GM18907 (cell line): ENCODE results near the gene MLH3.
"Not testable (repeated sequence)": the region's sequence is repeated elsewhere in the genome, so short reads cannot be mapped to it uniquely, and the experiment has no call there.

Source experiments
- ATAC-seq: cut with Tn5 transposase; IDR thresholded peaks from one replicate; pipeline ENCODE4 v1.9.1; 2021; ENCODE audit warnings: mild to moderate bottlenecking, moderate library complexity; ENCODE audit not compliant: unreplicated experiment

MLH3 gene

DNA sequence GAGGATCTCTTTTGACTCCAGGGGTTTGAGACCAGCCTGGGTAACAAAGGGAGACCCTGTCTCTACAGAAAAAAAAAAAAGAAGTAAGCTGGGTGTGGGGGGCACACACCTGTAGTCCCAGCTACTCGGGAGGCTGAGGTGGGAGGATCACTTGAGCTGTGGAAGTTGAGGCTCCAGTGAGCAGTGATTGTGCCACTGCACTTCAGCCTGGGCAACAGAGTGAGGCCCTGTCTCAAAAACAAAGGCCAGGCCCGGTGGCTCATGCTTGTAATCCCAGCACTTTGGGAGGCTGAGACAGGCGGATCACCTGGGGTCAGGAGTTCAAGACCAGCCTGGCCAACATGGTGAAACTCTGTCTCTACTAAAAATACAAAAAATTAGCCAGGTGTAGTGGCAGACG, 16.5 kb upstream of the MLH3 start:
- ATAC-seq: not testable (repeated sequence)

DNA sequence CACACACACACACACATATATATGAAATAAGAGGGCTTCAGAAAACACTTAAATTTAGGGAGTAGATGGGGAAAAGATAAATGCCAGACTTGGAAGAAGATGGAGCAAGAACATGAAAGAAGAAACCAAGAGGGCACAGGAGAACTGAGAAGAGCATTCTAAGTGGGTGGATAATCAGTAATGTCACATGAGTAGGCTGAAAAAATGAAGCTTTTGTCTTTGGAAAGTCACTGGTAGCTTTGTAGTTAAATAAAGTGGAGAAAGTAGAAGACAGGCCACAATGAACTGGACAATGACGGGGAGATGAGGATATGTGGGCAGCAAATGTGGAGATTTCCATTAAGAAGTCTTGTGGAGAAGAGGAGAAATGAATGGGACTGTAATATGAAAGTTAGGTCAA, 15.9 kb upstream of the MLH3 start:
- ATAC-seq: no peak

DNA sequence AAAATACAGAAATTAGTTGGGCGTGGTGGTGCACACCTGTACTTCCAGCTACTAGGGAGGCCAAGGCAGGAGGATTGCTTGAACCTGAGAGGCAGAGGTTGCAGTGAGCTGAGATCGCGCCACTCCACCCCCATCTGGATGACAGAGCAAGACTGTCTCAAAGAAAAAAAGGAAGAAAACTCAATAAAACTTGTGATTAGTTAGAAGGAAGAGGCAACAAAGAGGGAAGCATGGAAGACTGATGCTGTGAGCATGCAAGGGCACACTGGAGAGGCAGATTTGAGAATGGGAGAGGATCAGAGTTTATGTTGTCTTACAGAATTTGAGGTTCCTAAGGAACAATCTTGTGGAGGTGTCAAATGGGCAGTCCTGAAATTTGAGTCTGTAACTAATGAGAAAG, 15.4 kb upstream of the MLH3 start:
- no peak for ATAC-seq

DNA sequence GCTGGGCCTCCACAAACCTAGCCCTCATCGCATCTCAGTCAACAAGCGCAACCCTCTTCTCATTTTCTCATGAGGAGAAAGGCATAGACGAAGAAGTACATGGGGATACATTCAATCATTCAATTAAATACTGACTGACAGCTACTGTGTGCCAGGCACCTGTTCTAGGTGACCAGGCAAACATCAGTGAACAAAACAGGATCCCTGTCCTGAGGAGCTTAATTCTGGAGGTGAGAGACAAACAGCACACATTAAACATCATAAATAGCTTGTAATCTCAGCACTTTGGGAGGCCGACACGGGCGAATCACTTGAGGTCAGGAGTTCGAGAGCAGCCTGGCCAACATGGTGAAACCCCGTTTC, 12.9 kb upstream of the MLH3 start:
- ATAC-seq: no peak

DNA sequence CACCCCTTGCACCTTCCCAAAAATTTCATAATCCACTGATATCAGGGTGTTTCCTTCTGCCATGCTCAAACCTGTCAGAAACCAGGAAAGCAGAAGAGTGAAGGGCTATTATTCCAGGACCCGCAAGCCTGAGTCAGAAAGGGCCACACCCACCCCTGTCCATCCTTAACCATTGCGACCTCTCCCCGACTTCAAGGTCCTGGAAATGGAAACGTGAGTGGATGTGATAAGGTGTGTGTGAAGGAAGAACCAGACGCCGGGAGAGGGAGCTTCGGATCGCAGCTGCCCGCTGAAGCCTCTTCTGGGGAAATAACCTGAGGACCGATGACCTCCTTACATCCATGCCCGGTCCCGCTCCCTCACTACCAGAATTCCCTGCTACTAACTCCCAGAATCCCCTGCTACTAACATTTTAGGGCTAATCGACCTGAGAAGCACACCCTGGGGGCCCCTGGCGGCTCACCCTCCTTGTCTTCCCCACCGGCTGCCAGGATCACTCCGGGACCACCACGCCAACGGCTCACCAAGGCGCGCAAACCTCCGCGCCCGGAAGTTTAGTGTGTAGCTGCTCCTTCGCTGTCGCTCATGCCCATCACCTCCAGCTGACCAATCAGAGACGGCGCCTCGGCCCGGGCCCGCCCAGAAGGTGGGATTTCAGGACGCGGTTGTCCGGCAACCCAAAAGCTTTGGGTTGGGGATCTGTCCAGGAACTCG, 12.4 kb upstream of the MLH3 start, which contains the start of gene ACYP1:
Gene ACYP1, minus strand, starts transcription at position 534 of the 714 bp plus-strand sequence. Its CDS starts 471 bp downstream, at position 63.
- peak; percentile 94 for ATAC-seq

DNA sequence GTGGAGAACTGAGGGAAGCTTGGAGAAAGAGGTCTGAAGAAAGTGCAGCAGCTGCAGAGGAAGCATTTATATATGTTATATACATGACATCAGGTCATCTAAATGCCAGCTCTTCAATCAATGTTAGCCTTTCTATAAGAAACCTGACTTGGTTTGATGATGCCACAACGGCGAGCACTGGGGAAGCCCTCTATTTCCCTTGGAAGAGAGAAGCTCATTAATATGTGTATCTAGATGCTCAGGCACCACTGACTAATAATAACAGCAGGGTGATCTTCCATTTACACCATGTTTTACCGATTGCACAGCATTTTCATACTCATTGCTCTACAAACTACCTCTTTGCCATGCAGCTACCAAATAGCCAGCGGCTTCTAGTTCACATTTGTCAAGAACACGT, 11.7 kb upstream of the MLH3 start:
- no peak for ATAC-seq

DNA sequence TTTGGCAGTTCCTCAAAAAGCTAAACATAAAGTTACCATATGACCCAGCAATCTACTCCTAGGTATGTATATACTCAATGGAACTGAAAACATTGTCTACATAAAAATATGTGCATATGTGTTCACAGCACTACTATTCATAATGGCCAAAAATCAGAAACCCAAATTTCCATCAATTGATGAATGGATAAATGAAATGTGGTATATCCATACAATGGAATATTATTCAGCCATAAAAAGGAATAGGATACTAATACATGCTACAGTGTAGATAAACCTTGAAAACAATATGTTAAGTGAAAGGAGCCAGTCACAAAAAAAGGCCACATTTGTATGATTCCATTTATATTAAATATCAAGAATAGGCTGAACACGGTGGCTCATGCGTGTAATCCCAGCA, 9.2 kb upstream of the MLH3 start:
- ATAC-seq: no peak

DNA sequence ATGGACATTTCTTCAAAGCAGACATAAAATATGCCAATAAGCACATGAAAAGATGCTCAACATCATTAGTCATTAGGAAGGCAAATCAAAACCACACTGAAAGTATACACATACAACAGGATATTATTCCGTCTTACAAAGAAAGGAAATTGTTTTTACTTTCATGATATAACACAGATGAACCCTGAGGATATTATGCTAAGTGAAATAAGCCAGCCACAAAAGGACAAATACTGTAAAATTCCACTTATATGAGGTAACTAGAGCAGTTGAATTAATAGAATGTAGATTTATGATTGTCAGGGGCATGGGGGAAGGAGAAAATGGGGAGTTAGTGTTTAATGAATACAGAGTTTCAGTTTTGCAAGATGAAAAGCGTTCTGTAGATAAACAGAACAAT, 8.4 kb upstream of the MLH3 start:
- no peak for ATAC-seq

DNA sequence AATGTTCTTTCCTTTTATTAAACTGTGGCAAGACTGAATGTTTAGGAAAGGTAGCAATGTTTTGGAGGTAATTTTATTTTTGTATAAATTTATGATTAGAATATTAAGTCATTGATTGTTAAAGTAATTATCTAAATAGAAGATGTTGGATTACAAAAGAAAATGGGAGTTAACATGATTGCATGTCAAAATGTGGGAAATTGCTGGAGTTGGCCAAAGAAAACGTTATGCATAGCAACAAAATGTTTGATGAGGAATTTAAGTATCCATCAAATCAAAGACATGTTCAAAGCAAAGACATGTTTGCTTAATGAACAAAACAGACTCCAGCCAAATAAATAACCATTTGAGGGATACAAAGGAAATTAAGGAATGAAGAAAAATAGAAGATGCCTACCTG, 3.2 kb upstream of the MLH3 start:
- no peak for ATAC-seq

DNA sequence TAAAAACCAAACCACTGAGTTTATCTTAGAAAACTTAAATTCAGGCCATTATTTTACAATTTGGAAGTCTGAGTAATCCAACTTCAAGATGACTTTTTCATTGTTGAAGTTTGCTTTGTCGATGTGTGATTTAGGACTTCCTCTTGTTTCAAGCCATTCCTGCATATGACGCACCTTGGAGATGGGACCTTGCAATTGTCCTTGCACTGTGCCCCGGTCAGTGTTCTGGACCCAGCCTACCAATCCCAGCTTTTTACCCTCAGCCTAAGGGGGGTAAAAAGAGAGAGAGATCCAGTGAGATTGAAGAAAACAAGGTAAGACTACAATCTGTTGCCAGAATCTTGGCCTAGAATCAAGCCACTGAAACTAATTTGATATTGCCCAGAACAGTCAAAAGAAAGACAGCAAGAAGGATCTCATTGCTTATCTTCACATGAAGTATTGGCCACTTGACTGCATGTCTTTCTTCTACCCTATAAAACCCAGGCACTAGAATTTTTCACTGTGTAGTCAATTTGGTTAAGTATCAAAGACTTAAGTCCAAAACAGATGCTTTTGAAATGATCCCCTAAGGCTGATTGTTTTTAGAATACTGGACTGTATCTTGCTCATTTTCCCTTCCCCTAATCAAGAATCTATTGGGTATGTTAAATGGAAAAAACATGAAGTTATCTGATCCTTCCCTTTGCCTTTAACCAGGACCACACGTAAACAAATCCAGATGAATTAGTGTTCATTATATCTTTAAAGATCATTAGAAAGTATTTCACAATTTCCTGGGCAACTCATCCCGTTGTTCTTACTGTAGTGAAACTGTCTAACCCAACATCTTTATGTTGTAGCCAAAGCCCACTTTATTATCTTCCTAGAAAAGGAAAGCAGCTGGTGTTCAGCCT, 2.4 kb upstream of the MLH3 start:
- no peak for ATAC-seq

DNA sequence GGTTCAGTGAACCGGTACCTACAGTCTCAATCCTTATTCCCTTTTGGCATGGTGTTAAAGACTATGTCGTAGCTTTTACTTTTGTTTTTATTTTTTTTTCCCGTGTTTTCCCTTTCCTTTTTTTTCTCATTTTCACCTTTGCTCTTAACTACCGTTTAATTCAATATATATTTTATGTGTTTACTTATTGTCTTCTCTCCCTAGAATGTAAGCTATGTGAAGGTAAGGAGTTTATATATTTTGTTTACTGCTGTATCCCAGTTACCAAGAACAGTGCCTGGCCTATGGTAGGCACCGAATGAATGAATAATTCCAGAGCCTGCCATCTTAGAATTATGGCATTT, 261 bp upstream of the MLH3 start:
- no peak for ATAC-seq

DNA sequence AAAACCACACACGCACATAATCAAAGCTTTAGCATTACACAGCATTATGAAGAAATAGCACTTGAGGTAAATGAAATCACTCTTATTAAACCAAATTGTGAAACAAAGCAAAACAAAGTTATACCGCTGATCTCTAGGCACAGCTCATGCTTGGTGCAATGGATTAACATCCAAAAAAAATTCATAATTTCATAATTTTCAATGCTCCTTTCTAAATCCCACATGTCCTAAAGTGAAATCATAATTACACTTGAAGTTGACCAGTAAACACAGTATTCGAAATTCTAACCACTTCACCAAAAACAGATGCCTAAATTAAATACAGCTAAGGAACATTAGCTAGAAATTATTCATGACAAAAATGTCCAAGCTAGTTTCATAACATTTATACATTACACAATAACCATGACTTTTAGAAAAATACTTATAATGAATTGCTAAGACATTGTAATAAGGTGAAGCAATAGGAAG, 1.5 kb downstream of the MLH3 start:
- no peak for ATAC-seq

DNA sequence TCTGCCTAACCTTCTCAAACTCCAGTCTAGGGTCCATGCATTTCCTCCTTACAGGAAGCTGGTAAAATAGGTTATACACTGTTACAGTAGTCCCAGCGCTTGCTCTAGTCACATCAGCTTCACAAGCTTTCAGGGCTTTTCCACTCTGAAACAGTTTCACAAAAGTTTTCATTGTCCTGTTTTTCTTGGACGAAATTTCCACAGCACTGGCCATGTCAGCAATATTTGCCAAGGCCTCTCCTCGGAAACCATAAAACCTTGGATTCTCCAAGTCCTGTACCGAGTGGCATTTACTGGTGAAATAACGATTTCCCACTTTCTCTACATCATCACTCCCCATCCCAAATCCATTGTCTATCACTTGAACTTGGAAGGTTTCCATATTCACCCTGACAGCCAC, 2.1 kb downstream of the MLH3 start:
- no peak for ATAC-seq

DNA sequence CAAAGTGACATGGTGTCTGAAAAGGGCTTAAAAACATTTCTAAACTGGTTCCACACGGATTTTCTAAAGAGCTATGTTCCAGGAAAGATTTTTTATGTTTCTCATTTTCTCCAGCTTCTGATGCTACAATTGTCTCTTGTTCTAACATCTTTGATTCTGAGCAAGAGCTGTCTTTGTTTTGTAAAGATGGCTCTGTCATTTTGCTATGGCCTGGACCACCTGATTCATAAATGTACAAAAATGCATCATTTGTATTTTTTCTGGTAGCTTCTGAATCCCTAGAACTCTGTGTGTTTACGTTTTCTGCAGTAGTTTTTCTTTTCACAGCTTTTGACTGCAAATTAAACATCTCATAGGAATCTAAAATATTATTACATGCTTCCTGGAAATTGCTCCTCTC, 3.2 kb downstream of the MLH3 start:
- no peak for ATAC-seq

DNA sequence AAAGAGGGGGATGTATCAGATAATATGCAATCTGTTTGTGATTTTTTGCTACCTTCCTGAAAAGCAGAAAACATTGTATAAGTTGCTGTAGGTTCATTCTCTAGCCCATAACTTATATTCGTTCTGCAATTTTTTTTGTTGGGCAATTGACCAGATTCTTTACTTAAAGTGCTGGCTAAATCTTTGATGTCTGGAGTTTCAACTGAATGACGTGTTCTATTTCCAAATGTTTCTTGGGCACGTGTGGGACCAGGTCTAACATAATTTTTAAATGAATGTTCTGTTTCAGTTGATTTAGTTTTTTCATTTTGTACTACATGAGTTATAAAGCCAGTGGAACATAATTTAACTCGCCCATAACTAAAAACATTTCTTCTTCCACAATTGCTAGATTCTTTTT, 3.8 kb downstream of the MLH3 start:
- no peak for ATAC-seq

DNA sequence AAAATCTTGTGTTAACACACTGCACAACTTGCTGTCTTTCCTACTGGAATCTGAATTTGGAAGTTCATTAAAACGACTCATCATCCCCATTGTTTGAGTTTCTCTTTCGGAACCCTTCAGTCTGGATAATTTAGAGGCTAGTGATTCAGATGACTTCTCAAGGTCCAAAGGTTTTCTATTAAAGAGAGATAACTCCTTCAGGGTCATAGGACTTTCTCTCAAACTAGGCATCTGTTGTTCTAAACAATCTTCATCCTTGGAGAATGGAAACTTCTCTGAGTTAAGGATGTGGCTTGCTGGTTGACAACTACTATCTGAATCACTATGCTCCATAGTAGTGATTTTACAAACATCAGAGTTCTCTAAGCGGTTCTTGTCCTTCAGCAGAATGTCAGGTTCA, 4.4 kb downstream of the MLH3 start:
- no peak for ATAC-seq

DNA sequence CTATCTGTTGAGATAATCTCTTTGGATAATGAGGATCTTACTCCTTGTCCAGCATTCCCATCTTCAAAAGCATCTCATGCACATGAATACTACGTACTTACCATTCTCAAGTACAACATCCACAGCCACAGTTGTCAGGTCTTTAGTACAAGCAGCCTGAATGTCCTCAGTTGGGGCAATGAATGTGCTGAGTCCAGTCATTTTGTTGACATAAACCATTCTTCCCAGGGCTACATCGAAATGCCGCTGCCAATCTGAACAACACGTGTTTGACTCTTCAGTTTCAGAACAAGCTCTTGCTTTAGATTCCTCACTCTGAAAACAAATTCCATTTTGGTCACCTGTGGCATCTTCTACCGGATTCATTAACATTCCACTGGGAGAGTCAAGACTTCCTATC, 5.0 kb downstream of the MLH3 start:
- no peak for ATAC-seq

DNA sequence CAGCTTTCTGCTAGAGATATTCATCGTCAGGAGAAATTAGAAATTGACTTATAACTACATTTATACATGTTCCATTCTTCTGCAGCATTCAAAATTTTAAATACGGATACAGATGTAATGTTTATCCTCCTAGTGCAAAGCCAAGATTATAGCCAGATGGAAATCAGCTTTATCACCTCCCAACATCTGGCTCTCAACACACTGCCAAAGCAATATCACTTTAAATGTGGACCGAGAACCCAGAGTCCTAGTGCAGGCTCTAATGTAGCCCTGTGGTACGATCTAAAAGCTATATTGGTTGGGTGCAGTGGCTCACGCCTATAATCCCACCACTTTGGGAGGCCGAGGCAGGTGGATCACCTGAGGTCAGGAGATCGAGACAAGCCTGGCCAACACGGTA, 6.5 kb downstream of the MLH3 start:
- ATAC-seq: no peak

DNA sequence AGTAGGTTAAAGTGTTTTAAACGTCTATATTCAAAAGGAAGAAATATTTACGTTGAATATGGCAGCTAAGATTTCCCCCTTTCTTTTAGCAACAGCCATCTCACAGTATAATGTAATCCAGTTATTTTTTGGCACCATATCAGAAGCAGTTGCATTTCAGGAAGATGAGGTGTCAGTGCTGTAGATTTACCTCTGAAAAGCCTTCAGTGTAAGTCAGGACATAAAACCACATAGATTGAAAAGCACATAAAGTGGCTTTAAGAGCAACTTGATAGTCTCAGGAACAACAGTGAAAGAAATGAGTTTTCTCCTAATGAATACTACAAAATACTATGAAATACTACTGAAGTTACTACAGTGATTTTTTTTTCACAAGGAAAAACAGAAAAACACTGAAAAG, 6.9 kb downstream of the MLH3 start:
- no peak for ATAC-seq

DNA sequence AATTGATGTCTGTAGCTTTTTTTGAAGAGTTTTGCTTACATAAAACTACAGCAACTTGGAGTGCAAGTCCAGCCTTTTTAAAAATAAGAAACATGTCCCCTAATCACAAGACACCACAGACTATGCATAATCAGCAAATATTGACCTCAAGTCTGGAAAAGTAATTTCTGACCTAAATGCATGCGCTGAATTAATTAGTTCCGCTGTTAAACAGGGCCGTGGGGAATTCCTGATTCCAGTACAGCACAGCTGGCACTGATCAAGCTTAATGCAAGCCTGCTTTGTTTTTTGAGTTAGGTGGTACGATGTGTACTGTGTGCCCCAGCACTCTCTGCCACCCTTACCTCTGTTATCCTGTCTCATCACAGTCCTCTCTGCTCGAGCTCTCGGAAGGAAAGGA, 9.2 kb downstream of the MLH3 start:
- ATAC-seq: no peak

DNA sequence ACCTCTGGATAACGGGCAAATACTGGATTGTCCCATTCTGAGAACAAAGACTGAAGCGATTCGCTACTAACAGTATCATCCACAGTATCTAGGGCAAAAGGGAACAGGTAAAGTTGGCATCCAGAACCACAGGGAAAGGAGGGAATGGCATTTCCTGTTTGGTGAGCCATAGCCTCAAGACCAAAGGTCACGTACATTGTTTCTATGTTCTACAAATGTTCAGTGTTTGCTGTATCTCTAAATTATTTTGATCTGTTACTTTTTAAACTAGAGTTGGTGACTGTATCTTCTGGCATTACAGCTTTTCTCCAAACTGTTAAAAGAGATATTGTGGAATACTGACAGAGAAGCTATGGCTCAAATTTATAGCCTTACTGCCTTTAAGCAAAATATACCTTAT, 9.7 kb downstream of the MLH3 start:
- no peak for ATAC-seq

DNA sequence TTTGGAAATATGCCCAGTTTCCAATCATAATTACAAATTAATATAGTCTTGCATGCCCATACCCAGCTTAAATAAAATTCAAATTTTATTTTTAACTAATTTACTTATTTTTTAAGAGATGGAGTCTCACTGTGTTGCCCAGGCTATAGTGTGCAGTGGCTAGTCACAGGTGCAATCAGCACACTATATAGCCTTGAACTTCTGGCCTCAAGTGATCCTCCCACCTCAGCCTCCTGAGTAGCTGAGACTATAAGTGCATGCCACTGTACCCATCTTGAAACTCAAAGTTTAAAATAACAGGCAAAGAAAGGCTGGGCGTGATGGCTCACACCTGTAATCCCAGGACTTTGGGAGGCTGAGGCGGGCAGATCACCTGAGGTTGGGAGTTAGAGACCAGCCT, 10.3 kb downstream of the MLH3 start:
- no peak for ATAC-seq
